Activated T-helper 17 cell treated with anti-CD3 and anti-CD28 coated beads, Interleukin-2, amount 50 U/mL, for 72 hours (primary cell): ENCODE results near the gene GPSM3. TPM values are rescaled to one million over a fixed set of nuclear protein-coding genes. Genes with fewer than 3 reads are reported as not detected.
A peak's percentile ranks its signal among the peaks of the same experiment; 100 is the strongest.
"Not testable (repeated sequence)": the region's sequence is repeated elsewhere in the genome, so short reads cannot be mapped to it uniquely, and the experiment has no call there.

Source experiments
- ATAC-seq: fragments of 150-1000 bp; cut with Tn5 transposase; replicated peaks from 2 replicates; pipeline ENCODE4 v1.10.0; 2021; ENCODE audit warnings: mild to moderate bottlenecking, moderate library complexity
- H3K27ac Mint-ChIP-seq: one replicate; pipeline ENCODE4 v1.8.0; 2022; ENCODE audit warnings: mixed read lengths
- H3K27me3 Mint-ChIP-seq: one replicate; pipeline ENCODE4 v1.8.0; 2022; ENCODE audit warnings: mixed read lengths
- H3K36me3 Mint-ChIP-seq: one replicate; pipeline ENCODE4 v1.8.0; 2022; ENCODE audit warnings: low read depth, mild to moderate bottlenecking, mixed read lengths
- H3K4me1 Mint-ChIP-seq: one replicate; pipeline ENCODE4 v1.8.0; 2022; ENCODE audit warnings: mixed read lengths
- H3K4me3 Mint-ChIP-seq: one replicate; pipeline ENCODE4 v1.8.0; 2022; ENCODE audit warnings: mild to moderate bottlenecking, mixed read lengths
- H3K9me3 Mint-ChIP-seq: one replicate; pipeline ENCODE4 v1.8.0; 2022; ENCODE audit warnings: mixed read lengths
- total RNA-seq, 2 donors: library from RNA; stranded (reverse); gene quantifications; one replicate each; pipeline ENCODE4 v1.2.3, GENCODE V29; 2022

Gene GPSM3
- total RNA-seq, 2 donors from 2014 or later: 136 to 227 TPM

DNA sequence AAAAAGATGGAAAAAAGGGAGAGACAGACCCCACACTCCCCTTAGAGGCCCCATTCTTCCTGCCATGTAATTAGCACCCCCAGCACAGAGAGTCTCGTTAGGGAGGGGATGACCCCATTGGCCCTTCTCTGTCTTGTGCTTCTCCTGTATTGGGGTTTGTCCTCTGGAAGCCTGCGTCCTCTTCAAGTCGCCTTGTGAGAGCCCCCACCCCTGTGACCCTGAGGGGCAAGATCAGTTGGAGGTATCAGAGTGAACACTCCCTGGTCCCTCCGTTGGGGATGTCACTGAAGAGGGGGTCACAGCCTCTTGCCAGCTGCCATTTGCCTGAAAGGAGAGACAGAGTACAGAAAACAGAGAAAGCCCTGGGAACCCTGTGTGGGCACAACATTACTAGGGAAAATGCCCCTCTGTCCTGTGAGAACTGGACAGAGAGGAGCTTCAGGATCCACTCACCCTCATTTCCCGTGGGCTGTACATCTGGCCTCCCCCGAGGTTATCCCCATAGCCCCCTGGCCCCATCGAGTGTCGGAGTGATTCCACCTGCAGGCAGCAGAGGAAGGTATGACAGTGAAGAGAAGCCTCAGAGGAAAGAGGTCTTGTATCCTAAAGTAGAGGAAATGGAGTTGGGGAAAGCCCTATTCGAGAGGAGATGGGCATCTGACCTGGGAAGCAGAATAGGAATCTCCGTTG is 6.1 kb downstream of the GPSM3 start:
- peak; percentile 13 for ATAC-seq
- not testable (repeated sequence) for H3K27me3 Mint-ChIP-seq, H3K9me3 Mint-ChIP-seq
- Mint-ChIP-seq H3K4me3 (peak overlapping the region; percentile 98), H3K4me1 (peaks cover 36% of the 10 kb centered on the region), H3K27ac (peak overlapping the region; percentile 88), H3K36me3 (peaks cover 96% of the 10 kb centered on the region)

DNA sequence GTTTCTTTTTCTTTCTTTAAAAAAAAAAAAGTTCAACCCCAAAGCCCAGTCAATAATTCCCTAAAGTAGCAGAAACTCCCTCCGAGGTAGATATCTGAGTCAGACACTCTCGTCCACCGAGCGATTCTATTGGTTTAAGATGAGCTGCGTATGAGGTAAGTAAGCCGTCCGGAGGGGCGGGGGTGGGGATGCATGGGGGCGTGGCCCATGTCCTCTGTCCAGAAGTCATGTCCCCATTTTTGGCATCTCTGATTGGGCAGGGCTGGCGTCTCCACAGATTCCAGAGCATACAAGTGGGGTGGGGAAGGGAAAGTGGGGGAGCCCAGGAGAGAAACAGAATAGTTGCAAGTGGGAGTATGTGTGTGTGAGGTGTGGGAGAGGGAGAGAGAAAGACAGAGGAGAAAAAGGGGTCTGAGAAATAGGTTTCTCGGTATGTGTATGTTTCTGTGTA is 6.7 kb downstream of the GPSM3 start:
- peak overlapping the region; percentile 98 for H3K4me3 Mint-ChIP-seq
- ATAC-seq: peak; percentile 86

DNA sequence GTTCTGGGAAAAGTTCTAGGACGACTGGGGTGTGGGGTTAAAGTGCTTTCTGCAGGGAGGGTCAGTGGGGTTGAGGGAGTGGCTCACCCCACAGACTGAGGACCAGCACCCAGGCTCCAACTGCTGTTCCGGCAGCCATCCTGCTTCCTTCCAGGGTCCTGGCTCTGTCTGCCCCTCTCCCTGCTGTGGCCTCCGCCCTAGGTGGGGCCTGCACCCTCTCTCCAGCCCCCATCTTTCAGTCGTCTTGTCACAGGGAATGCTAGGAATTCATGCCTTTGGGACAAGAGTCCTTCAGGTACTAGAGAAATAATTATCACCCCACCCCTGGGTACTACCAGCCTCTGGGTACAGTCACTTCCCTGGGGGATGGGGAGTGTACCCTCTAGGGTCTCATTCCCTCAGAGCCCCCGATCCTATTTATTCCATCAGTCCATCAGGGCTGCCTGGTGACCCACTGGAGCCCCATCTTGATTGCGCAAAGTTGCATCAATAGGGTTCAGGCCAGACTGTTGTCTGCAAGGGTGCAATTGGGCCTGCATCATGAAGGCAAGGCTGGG is 8.3 kb downstream of the GPSM3 start, which contains the start of gene AGER:
Gene AGER, minus strand, starts transcription at position 170 of the 557 bp plus-strand sequence. Its CDS starts 31 bp downstream, at position 139.
- H3K4me3 Mint-ChIP-seq: peak within 1 kb of the TSS; percentile 12
- ATAC-seq: no peak
- H3K36me3 Mint-ChIP-seq: peaks cover 97% of the 10 kb centered on the region
- peak within 1 kb of the TSS; percentile 75 for H3K27ac Mint-ChIP-seq
- H3K9me3 Mint-ChIP-seq: no peaks in the 10 kb centered on the region
- no peaks in the 10 kb centered on the region for H3K27me3 Mint-ChIP-seq
- peaks cover 39% of the 10 kb centered on the region for H3K4me1 Mint-ChIP-seq

More for the DNA sequence above, 6.7 kb downstream of the GPSM3 start:
- Mint-ChIP-seq H3K27ac (peak overlapping the region; percentile 88), H3K4me1 (peaks cover 36% of the 10 kb centered on the region), H3K36me3 (peaks cover 96% of the 10 kb centered on the region)
- not testable (repeated sequence) for H3K27me3 Mint-ChIP-seq, H3K9me3 Mint-ChIP-seq

GRCh38 chr6:32183483-32184083 is 8.9 kb downstream of the GPSM3 start:
- Mint-ChIP-seq H3K4me1 (peaks cover 39% of the 10 kb centered on the region), H3K27me3 (no peaks in the 10 kb centered on the region), H3K4me3 (peak overlapping the region; percentile 12), H3K9me3 (no peaks in the 10 kb centered on the region), H3K36me3 (peaks cover 97% of the 10 kb centered on the region), H3K27ac (peak overlapping the region; percentile 75)
- ATAC-seq: no peak

DNA sequence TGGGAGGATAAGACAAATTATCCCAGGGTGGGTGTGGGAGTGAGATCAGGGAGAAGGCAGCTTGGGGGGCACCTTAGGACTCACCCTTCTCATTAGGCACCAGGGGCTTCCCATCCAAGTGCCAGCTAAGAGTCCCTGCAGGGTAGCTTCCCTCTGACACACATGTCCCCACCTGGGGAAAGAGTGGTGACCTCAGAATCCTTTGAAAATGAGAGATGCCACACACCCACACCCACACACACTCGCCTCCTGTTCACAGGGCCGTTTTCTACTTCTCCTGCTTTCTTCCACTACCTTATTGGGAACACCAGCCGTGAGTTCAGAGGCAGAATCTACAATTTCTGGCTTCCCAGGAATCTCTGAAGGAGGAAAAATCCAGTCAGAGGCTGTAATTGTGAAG is 9.4 kb downstream of the GPSM3 start:
- Mint-ChIP-seq H3K4me3 (peak overlapping the region; percentile 12), H3K4me1 (peaks cover 37% of the 10 kb centered on the region), H3K36me3 (peaks cover 97% of the 10 kb centered on the region), H3K9me3 (no peaks in the 10 kb centered on the region), H3K27me3 (no peaks in the 10 kb centered on the region), H3K27ac (peak overlapping the region; percentile 75)
- ATAC-seq: no peak

- ATAC-seq: no peak
- peak overlapping the region; percentile 12 for H3K4me3 Mint-ChIP-seq
- peak overlapping the region; percentile 75 for H3K27ac Mint-ChIP-seq
- H3K36me3 Mint-ChIP-seq: peaks cover 97% of the 10 kb centered on the region
- H3K27me3 Mint-ChIP-seq: no peaks in the 10 kb centered on the region
- no peaks in the 10 kb centered on the region for H3K9me3 Mint-ChIP-seq
- H3K4me1 Mint-ChIP-seq: peaks cover 34% of the 10 kb centered on the region
These were observed 9.9 kb downstream of the GPSM3 start for GRCh38 chr6:32182555-32182981.

DNA sequence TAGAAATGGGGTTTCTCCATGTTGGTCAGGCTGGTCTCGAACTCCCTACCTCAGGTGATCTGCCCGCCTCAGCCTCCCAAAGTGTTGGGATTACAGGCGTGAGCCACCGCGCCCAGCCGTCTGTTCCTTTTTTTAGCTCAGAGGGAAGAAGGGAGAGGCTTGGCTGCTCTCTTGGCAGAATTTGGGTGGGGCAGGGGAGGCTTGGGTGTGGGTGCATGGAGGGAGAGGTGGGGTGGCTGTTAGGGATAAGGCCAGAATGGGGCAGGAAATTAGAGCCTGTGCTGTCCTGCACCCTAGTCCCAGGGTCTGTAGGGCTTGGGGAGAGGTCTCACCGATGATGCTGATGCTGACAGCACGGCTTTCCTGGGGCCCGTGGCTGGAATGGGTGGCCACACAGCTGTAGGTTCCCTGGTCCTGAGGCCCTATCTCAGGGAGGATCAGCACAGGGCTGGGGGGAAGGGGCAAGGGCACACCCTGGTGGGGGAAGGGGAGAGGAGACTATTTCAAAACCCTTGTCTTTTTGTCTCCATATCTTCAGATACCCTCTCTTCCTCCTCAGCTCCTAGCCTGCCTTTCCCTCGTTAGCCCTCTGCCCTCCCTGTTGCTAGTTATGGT is 10.4 kb downstream of the GPSM3 start:
- peaks cover 94% of the 10 kb centered on the region for H3K36me3 Mint-ChIP-seq
- ATAC-seq: no peak
- H3K4me3 Mint-ChIP-seq: peak overlapping the region; percentile 28
- H3K27me3 Mint-ChIP-seq: no peaks in the 10 kb centered on the region
- peaks cover 31% of the 10 kb centered on the region for H3K4me1 Mint-ChIP-seq
- H3K27ac Mint-ChIP-seq: no peak overlapping the region
- H3K9me3 Mint-ChIP-seq: no peaks in the 10 kb centered on the region

GRCh38 chr6:32181148-32181702 is 11.2 kb downstream of the GPSM3 start:
- H3K36me3 Mint-ChIP-seq: peaks cover 86% of the 10 kb centered on the region
- H3K27me3 Mint-ChIP-seq: no peaks in the 10 kb centered on the region
- H3K9me3 Mint-ChIP-seq: no peaks in the 10 kb centered on the region
- H3K4me3 Mint-ChIP-seq: peak overlapping the region; percentile 28
- no peak overlapping the region for H3K27ac Mint-ChIP-seq
- peaks cover 31% of the 10 kb centered on the region for H3K4me1 Mint-ChIP-seq
- ATAC-seq: no peak

- peaks cover 27% of the 10 kb centered on the region for H3K4me1 Mint-ChIP-seq
- no peak for ATAC-seq
- peaks cover 73% of the 10 kb centered on the region for H3K36me3 Mint-ChIP-seq
- H3K9me3 Mint-ChIP-seq: no peaks in the 10 kb centered on the region
- H3K27ac Mint-ChIP-seq: peak overlapping the region; percentile 96
- peak overlapping the region; percentile 90 for H3K4me3 Mint-ChIP-seq
- H3K27me3 Mint-ChIP-seq: no peaks in the 10 kb centered on the region
These were observed 12.6 kb downstream of the GPSM3 start for GRCh38 chr6:32179766-32180405.

DNA sequence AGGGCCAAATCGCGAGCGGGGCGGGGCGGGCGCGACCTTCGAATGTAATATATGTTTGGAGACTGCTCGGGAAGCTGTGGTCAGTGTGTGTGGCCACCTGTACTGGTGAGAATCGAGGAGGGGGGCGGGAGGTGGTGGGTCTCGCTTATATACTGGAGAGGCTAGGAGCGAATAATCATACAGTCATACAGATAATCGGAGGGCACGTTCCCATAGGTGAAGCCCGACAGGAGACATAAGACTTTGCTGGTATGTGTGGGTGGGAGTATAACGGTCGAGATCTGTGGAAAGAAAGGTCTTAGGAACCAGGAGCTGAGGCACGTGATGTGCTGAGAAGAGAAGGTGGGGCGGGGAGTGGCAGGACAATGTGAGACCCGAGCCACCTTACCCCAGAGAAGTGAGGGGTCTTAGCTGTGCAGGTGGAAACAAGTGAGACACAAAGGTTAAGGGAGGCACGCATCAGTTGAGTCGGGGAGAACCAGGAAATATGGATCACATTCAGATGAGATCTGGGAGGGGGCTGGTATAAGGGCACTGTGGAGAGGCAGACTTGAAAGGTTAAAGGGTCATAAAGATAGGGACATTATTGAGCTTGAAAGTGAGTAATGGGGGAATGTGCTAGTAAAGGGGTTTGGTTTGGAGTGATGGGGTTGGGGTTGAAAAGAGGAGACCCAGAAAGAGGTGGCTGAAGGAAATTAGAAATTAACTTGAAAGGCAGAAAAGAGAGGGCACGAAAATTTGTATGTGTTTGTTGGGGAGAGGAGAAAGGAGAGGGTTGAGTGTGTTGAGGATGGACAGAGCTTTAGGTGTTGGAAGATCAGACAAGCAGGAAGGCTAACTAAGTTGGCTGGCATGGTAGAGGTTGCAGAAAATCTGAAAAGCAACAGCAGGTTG is 13.6 kb downstream of the GPSM3 start:
- Mint-ChIP-seq H3K36me3 (peaks cover 65% of the 10 kb centered on the region), H3K9me3 (no peaks in the 10 kb centered on the region), H3K27ac (peak overlapping the region; percentile 96), H3K4me3 (peak overlapping the region; percentile 90), H3K27me3 (no peaks in the 10 kb centered on the region), H3K4me1 (peaks cover 34% of the 10 kb centered on the region)
- ATAC-seq: no peak

DNA sequence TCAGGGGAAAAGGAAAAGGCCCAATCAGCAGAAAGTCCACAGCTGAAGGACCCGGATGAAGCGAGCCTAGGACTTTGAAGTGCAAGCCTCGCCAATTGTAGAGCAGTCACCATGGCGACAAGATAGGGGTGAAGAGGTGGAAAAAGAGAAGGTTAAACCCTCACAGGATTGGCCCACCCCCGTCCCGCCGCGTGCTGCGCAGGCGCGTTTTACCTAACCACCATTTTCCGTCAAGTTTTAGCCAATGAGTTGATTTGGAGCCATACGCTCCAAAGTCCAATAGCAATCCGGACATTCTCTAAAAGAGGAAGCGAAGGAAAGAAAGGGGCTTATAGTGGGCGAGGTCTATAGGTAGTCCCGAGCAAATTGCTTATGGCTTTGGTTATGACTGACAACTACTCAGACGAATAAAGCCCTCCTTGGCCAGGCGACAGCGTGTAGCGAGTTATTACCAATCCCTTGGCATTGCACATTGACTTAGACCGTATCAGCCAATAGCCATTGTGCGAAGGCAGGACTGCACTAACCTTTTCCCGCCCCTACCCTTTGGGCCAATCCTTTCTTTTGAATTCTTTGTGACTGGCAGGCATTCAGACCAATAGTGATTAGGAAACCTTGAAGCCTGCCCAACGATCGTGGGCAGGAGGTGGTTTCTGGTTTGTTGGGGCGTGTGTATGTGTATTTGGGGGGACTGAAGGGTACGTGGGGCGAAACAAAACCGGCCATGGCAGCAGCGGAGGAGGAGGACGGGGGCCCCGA is 14.5 kb downstream of the GPSM3 start, which contains the start of gene RNF5:
Gene RNF5, plus strand, starts transcription at position 618 of the 759 bp plus-strand sequence. Its CDS starts 107 bp downstream, at position 725.
- Mint-ChIP-seq H3K27me3 (no peaks in the 10 kb centered on the region), H3K36me3 (peaks cover 57% of the 10 kb centered on the region), H3K4me1 (peaks cover 35% of the 10 kb centered on the region), H3K4me3 (peak within 1 kb of the TSS; percentile 90), H3K27ac (peak within 1 kb of the TSS; percentile 96), H3K9me3 (no peaks in the 10 kb centered on the region)
- peak; percentile 87 for ATAC-seq

DNA sequence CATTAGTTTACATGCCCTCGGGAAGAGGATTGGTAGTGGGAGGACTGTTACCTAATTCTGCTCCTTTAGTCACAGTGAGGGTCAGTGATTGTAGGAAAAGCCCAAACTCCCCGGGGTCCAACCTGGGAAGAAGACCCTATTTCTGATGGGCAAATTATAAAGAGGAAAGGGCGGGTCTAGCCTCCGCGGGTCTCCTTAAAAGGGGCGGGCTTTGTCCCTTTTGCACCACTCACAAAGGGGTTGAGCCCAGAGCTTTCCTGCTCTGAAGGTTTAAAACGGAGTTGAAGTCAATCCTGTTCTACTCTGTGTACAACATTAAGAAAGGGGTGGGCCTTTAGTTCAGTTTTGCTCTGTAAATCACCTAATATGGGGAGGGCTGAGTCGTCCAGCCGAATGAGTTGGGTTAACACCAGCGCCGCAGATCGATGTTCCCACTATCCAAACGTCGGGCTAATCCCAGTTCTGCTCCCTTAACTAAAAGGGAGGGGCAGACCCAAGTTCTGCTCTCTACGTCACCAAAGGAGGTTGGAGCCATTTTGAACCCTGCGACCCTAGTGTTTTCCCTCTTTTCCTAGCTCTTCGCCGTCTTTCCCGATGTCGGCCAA is 15.2 kb downstream of the GPSM3 start:
- Mint-ChIP-seq H3K36me3 (peaks cover 50% of the 10 kb centered on the region), H3K4me3 (peak overlapping the region; percentile 90), H3K27ac (peak overlapping the region; percentile 96), H3K27me3 (no peaks in the 10 kb centered on the region), H3K9me3 (no peaks in the 10 kb centered on the region), H3K4me1 (peaks cover 33% of the 10 kb centered on the region)
- ATAC-seq: no peak
